ENCODE results near the gene IFI35.

DNA sequence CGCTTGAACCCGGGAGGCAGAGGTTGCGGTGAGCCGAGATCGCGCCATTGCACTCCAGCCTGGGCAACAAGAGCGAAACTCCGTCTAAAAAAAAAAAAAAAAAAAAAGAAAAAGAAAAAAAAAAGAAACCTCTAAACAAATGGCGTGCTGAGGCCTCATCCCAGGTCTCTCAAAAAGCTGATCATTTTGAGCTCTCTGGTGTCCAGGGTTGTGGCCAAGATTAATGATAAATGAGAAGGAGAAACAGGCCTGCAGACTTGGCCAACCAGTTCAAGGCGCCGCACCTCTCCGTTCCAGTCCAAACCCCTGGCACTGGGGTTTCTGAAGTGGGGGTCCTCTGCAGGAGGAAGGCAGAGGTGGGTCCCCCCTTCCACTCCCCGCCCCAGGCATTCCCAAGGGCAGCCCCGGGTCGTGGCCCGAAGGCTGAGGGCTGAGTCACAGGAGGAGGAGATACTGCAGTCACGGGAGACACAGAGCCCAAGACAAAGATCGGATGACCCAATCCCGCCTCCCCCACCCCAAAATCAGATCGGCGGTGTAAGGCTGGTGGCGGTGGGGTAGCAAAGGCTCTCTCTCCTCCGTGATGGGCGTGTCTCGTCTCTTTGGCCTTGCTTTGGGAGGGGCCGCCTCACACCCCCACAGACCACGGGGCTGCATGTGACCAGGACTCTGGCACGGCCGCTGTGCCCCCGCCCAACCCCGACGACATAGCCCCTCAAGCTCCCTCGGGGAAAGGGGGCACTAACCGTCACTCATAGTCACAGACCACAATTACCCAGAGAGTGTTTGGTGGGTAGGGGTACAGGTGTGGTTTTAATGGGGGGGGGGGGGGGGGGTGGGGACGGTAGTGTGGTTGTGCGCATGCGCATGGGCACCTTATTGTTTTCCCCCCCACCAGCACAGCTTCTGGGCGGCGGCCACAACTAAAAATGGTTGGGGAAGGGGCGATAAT, 14.5 kb downstream of the IFI35 start:
- TF ChIP-seq CHD2 (IDR thresholded peaks at IDR 0.05; ENCODE audit: low read depth, low read length) (no peak), TAL1 (IDR thresholded peaks at IDR 0.05) (0 out of 2 replicates have a peak, but pooled peaks have one; percentile 15), ETV1 (tag; conservative IDR thresholded peaks at IDR 0.05; ENCODE audit: low read depth) (0 out of 2 replicates have a peak, but pooled peaks have one; percentile 53), JUN (IDR thresholded peaks at IDR 0.05; ENCODE audit: borderline replicate concordance, low read depth, low read length) (peak; percentile 94), JUN (CRISPR knock-in tag; IDR thresholded peaks at IDR 0.05; ENCODE audit: borderline replicate concordance) (no peak)
- TF ChIP-seq, protein P1, sequence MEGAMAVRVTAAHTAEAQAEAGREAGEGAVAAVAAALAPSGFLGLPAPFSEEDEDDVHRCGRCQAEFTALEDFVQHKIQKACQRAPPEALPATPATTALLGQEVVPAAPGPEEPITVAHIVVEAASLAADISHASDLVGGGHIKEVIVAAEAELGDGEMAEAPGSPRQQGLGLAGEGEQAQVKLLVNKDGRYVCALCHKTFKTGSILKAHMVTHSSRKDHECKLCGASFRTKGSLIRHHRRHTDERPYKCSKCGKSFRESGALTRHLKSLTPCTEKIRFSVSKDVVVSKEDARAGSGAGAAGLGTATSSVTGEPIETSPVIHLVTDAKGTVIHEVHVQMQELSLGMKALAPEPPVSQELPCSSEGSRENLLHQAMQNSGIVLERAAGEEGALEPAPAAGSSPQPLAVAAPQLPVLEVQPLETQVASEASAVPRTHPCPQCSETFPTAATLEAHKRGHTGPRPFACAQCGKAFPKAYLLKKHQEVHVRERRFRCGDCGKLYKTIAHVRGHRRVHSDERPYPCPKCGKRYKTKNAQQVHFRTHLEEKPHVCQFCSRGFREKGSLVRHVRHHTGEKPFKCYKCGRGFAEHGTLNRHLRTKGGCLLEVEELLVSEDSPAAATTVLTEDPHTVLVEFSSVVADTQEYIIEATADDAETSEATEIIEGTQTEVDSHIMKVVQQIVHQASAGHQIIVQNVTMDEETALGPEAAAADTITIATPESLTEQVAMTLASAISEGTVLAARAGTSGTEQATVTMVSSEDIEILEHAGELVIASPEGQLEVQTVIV (CRISPR knock-in tag; IDR thresholded peaks at IDR 0.05; ENCODE audit: borderline replicate concordance), result peak; percentile 33; the same call in 1 of the 2 replicates
- TF ChIP-seq, protein P2, sequence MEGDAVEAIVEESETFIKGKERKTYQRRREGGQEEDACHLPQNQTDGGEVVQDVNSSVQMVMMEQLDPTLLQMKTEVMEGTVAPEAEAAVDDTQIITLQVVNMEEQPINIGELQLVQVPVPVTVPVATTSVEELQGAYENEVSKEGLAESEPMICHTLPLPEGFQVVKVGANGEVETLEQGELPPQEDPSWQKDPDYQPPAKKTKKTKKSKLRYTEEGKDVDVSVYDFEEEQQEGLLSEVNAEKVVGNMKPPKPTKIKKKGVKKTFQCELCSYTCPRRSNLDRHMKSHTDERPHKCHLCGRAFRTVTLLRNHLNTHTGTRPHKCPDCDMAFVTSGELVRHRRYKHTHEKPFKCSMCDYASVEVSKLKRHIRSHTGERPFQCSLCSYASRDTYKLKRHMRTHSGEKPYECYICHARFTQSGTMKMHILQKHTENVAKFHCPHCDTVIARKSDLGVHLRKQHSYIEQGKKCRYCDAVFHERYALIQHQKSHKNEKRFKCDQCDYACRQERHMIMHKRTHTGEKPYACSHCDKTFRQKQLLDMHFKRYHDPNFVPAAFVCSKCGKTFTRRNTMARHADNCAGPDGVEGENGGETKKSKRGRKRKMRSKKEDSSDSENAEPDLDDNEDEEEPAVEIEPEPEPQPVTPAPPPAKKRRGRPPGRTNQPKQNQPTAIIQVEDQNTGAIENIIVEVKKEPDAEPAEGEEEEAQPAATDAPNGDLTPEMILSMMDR (IDR thresholded peaks at IDR 0.05 in 2 of 3, conservative IDR thresholded peaks at IDR 0.05 in 1 of 3; ENCODE audit: insufficient read depth in 2 of 3, low read depth in 1 of 3, low read length in 3 of 3), result no peak
